EL (cell line): Measurements from ENCODE around the gene FBXW8.

Source experiments
- DNase-seq: peaks from one replicate; pipeline ENCODE4 v3.0.0-alpha.2; 2016

Gene FBXW8

DNA sequence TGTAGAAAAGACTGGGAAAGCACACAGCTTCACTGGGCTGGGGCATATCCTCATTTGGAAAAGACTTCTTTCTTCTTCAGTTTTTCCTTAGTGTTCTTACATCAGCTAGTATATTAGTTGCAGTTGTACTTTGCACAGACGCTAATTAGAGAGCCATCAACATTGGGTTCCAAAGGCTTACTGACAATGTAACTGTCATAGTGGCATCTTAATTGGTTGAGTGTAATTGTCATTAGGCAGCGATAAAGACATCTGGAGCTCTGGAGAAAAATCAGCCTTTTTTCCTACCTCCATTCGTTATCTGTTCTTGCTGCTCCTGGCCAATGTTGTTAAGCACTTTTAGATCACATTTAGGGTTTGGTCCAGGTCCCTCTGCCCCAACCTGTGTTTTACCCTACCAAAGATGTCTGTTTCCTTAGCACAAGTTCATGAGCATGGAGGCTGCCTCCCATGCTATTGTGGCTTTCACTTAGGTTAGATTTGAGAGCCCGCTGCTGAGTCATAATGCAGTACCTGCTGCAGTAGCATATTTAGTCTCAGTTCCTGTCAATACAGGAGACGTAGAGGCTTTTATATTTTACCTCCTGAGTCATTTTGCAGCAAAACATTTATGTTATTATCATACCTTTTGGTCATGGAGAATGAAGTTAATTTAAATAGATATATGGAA, 49.2 kb downstream of the FBXW8 start:
- DNase-seq, result no peak

DNA sequence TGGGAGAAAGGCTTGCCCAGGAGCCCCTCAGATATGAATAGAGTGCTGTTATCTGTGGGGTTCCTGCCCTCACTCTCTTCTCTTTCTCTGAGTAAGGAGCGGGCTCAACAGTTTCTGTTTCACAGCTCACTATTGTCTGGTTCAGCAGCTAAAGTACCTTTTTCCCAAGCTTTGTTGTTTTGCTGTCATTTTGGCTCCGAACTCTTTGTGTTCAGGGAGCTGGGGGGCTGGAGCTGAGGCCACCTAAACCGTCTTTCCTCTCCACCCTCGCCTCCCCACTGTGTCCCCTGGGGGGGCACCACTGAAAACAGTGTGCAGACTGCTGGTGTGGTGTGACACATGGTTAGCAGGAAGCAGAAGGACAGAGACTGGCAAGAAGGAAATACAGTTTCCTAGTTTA, 51.4 kb downstream of the FBXW8 start:
- no peak for DNase-seq

DNA sequence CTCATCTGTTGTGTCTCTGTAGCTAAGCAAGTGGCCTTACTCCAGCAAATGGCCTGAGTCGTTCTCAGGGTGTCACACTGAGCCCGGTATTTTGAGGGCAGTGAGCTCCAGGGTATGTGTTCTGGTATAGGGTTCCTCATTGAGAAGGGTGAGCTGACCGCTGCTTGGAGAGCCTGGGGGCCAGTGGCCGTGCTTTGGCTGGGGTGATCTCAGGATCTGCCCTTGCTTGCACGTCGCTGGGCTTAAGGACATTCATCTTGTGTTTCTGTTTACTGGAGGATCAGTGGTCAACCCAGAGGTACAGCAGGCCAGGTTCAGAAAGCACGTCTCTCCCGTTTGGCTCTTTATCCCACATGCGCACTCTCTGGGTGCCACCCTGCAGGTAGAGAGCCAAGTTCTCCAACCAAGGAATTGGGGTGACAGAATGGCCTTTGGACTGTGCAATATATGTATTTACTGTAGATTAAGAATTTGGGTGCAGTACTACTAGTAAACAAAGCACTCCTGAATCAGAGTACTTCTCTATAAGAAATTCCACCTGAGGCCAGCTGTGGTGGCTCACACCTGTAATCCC, 52.1 kb downstream of the FBXW8 start:
- DNase-seq, result no peak

DNA sequence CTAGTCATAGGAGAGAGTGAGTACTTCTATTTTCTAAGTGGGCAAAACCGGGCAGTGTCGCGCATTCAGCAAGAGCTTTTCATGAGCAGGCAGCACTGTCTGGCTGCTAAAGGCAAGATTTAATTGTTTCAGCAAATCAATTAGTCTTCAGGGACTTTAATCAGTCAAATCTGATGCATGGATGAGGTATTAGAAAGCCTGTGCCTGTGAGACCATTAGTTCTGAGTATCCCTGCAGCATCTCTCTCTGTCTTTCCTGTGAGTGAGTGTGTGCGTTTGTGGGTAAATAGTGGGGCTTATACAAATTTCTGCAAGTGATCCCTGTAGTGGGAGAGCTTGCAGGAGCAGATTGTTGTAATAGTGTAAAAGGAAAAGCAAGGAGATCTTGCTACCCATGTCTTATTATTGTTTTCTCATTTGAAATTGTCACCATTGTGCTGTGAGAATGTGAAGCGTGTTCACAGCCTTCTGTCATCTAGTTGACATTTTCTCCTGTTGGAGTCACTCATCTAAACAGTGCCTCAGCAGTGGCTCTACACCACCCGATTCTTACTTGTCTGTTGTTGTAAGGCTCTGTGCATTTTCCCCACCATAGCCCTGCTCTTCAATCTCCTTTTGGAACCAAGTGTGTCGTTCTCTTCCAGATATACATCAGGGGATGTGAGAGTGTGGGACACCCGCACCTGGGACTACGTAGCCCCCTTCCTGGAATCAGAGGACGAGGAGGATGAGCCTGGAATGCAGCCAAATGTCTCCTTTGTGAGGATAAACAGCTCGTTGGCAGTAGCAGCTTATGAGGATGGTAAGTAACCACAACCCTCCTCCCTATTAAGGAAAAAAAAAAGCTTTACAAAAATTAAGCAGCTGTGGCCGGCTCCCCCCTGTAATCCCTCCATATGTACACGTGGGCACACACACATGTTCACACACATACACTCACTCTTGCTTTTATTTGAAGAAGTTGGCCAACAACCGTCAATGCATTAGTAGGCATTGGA, 53.6 kb downstream of the FBXW8 start:
- no peak for DNase-seq

DNA sequence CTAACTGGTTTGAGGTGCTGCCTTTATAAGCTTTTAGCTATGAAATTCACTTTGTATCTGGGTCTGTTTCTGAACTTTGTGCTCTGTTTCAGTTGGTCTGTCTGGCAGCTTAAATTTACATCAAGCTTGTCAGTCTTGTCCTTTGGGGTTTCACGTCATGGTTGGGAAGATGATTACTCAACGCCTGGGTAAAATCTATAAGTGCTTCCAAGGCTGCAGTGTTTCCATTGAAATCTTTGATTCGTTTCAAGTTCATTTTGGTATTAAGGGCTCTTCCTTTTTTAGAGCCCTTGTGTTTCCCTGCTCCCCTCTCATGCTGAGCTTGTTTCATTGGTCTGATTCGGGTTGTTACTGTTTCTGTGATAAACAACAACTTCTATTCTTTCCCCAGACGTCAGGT, 58.2 kb downstream of the FBXW8 start:
- DNase-seq, result no peak

DNA sequence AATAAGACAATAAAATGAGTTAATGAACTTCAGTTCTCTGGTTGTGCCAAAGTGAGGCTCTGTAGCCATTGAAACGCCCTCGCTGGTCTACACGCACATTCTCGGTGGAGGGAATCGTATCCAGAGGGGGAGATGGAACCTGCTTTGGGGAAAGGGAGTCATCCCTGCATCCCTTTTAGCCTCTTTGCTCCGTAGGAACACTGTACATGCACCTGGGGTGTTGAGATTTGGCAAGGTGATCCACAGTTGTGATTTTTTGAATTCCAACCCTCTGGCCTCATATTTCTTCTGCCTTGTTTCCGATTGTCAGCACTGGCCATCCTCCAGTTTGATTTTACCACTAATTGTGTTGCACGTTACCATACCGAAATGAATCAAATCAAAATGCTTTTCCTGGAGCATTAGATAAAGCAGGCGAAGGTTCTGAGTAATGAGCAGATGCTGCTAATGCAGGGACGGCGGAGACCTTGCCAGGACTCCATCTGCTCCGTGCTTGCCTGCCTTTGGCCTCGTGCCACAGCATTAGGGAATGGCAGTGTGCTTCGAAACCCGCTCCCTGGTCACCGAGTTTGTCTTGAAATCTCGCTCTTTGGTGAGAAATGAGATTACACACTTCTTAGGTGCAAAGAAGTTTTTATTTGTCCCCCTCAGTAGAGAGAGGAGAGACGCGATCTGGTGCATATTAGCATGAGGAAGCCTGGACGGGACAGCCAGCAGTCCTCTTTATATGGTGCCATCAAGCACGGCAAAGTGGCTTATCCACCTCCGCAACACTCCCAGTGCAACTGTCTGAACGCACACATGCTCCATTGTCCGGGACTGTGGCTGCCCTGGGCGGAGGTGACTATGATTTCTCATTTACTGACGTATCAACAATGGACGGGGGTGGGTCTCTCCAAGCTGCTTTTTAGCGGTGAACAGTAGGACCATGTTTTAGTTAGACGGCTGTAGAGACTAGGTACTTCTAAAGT, 59.1 kb downstream of the FBXW8 start:
- no peak for DNase-seq

DNA sequence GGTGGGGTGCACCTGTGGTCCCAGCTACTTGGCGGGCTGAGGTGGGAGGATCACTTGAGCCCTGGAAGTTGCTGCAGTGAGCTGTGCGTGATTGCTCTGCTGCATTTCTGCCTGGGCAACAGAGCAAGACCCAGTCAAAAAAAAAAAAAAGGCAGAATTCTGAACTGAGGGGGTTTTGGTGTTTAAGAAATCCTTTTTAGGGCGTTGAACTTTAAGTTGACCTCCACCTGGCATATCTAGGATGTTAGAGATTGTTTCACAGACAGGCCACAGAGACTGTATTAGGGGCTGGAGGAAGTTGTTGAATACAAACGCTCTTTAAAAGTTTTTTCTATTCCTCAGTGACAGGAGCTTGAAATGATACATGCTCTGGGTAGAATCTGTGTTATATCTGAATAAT, 60.5 kb downstream of the FBXW8 start:
- no peak for DNase-seq

DNA sequence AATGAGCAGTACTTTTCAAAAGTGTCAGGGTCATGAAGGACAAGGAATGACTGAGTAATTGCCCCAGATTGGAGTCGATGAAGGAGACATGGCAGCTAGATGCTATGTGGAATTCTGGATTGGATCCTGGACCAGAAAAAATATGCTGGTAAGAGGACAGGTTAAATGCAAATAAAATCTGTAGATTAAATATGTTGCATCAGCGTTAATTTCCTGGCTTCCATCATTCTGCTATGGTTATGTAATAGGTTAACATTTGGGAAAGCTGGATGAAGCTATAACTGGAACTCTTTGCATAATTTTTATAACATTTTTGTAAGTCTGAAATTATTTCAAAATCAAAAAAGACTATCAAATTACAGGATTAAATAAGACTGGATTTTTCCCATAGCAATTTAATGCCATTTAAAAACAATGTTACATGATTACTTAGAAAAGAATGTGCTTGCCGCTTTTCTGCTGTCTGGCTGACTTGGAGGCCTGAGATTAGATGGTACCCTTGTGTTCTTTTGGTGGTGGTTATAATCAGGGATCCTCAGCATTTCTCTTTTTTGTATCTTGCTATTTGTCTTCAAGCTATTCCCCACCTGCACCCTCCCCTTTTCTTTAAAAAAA, 65.1 kb downstream of the FBXW8 start:
- no peak for DNase-seq

DNA sequence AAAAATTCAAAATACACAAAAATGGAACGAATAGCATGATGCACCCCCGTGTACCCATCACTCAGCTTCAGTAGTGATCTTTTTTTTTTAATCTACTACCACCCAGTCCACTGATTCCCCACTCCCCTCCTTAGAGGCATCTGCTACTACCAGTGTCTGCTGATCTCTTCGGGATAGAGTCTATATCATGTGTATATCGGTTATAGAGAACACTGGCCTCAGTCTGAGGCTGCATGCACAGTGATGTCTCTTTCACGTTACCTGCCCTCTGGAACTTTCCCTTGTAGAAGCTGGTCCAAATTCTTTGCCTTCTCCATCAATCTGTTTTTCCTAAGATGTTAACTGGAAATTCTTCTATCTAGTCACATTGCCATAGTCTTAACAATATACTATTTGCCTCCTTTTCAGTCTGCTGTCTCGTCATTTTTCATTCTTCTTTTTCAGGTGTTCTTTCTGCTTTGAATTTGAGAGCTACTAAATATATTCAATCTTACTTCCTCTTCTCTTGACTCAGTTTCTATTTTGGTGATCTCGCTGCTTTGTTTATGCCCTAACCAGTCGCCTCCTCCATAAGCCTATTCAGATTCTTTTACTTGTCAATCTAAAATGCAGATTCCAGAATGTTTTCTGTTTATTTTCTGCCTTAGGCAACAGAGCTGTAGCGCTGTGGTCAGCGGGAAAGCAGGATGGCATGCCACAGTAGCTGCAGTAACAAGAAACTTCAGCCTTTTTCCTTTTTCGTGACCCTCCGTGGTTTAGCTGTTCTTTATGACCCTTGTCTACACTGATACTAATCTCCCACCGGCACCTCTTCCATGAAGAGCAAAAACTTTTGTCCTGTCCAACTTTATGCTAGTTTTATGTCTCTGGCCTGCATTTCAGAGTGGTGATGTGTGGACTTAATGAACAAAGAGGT, 67.0 kb downstream of the FBXW8 start:
- peak; percentile 19 for DNase-seq

DNA sequence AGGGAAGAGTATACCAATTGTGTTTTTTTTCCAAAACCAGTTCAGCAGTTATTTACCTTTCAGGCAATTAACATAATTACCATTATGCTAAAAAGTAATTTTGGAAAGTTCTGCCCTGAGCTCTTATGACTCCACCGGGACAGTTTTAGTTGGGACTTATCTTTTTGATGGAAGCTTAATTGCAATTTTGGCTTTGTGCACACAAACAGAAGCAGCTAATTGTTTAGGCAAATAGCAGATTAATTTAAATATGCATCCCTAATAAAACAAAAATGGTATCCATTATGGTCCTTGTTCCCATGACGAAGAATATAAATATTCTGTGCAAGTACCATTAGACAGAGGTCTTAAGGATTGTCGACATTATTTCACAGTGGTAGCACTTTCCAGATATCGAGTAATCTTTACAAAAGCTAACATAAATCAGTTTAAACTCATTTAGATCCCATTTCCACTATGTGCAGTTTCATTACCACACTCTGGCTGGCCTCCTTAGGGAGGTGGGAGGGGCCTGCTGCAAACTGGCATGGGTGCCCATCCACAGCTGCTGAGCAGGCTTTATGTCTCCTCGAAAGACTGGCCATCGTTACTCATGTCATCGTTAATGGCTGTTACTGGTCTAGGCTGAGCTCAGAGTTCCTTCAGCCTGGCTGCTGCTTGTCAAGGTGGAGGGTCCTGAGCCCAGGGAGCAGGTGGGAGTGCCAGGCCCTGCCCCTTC, 68.2 kb downstream of the FBXW8 start:
- DNase-seq, result no peak

DNA sequence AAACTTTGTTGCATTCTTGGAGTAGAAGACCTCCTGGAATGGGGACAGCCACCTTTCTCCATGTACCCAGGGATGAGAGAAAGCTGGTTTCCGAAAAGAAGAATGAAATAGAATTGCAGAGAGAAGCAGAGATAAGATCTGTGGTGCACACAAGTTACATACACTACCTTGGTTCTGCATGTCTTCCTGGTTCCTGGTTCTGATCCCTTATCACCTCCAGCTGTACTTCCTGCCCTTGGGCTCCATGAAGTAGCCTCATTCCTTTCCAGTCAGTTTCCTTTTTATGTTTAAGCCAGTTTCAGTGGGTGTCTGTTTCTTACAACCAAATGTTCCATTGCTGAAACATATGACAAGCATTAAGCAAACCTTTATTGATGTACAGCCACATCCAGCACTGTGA, 69.3 kb downstream of the FBXW8 start:
- no peak for DNase-seq

DNA sequence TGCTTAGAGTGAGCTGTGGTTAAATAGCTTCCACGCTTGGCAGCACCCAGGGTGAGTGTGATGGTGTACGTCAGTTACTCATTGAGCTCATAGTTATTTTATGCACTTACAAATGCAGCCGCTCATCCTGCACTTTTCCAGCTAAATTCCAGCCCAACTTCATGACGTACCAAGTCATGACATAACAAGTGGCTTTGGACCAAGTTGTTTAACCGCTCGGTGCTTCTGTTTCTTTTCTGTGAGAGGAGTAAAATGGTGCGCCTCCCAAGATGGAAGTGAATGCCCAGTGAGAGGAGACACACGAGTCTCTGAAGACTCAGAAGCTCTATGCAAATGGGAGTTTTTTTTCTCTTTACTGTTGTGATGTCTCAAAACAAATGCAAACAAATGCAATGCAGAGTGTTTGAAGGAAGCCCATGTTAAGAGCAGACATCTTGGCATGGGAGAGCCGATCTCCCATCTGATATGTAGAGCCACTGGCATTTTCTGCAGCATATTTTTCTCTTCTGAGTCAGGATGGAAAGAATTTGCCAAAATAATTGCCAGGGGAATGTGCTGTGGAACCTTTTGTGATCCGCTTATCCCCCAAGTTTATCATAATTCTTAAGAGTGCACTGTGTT, 72.2 kb downstream of the FBXW8 start:
- peak; percentile 69 for DNase-seq

DNA sequence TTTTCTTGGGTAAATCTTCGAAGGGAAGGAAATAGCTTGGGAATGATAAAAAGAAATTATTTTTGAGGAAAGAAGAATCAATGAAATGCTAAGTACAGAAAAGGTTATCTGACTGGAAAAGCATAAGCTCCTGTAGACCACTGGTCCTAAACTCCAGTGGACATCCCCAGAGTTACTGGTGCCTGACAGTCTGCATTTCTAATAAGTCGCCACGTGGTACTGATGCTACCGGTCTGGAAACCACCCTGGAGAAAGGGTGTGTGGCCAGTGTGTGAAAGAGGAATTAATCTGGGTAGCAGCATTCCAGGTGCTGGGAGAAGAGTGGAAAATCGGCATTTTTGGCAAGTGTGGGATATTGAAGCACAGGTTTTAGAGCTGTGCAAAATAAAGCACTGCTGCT, 73.3 kb downstream of the FBXW8 start:
- DNase-seq, result no peak

DNA sequence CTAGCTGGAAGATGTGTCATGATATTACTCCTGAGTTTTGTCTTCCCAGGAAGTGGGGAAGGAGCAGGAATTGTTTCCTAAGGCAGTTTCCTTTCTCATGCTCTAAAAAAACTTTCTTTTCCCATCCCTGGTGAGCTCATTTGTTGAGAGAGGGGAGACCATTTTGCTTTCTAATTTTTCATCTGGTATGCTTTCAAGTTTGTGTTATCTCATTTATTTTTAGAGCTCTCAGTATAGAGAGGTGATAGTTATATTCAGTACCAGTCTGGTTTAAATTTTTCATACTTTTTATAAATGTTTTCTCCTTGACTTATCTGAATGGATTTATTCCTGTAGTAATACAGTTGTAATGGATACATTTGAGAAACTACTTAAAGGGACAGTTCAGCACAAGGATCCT, 79.6 kb downstream of the FBXW8 start:
- no peak for DNase-seq

DNA sequence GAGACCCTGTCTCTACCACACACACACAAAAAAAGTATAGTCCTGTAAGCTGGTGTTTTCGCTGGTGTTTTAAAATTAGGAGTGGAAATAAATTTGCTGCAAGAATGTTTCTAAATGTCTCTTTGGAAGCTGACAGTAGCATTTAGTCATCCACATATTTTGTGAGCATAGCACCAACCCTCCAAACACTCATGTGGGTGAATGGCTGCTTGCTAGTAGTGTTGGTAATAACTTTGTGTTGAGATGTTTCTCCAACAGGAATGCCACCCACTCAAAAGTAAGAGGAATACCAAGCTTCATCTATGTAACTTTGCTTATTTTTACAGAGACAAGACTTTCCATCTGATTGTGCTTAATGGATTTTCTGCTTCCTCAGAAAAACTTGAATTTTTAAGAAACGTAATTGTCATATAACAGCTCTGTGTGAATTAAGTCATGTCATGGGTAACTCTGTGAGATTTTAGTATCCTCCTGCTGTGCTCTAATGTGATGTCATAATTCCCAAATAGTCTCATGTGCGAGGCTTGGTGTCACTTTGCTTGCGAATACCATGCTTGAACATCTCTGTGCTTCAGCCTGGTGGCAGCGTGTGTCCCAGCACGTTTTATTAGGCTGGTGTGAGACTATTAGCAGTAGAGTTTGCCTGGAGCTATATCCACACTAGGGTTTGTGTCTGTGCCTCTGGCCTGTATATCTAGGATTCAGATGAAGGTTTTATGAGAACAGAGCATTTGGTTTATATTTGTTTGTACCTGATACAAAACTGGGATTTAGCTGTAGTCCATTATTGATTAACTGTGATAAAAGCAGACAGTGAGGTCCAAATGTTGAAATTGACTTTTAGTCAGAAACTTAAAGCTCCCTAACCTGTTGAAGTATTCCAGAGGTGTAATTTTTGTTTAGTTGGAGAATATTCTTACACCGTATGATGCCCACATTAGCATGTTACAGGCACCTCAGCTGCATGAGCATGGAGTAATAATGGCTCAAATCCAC, 80.5 kb downstream of the FBXW8 start:
- peak; percentile 48 for DNase-seq

DNA sequence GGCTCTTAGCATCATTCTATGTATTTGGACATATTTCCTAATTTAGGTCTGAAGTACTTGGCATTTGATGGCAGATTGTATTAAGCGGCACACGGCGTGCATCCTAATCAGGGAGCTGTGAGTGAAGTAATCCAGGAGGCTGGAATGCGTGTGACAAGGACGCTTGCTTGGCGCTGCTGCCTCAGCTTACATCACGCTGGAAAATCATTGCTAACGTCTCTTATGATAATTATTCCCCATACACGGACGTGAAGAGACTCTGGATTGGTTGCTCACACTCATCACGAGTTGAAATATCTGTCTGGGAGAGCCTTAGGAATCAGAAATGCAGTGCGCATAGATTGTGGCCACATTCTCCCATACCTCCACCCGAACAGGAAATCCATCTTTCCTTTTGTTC, 85.3 kb downstream of the FBXW8 start:
- no peak for DNase-seq

DNA sequence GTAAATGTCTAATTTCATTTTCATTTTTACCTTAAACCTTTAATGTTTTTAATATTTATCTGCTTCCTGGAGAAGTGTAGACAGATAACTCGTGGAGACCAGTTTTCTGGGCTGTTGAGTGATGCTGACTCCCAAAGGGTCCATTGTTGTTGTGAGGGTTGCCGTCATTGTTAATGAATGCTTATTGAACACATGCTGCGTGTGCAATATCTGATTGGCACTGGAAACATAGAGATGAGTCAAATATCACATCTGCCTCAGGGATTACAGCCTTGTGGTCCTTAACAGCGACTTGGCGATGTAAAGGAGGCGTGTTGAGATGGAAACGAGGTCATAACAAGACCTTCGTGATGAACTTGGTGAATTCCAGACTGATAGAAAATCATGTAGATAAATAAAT, 85.9 kb downstream of the FBXW8 start:
- DNase-seq, result no peak

DNA sequence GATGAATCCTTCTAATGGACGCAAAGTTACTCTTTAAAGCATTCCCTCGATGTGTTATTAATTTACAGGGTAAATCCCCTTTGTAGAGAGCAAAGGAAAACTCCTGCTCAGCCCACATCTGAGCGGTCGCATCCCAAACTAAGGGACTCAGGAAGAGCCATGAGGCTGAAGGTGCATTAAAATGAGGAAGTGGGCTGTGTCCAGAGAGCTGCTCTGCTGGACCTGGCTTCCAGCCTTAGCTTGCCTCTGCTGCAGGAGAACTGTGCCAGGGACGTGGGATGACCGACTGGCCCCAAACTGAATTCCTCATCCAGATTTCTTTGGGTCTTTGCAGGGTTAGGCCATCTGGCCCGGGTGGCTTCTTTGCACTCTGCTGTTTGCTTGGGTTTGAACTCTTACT, 88.3 kb downstream of the FBXW8 start:
- DNase-seq, result no peak

DNA sequence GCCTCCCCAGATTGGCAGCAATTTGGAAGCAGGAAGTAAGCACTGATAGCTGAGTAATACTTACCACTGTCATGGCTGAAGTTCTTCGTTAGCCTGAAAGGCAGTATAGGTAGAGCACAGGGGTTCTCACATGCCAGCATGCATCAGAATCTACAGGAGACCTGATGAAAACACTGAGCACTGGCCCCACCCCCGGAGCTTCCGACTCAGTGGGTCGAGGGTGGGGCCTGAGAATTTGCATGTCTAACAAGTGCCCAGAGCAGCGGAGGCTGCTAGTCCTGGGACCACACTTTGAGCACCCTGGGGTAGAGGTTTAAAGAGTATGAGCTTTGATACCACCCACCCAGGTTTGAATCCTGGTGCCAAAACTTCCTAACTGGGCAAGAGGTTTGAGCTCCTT, 89.6 kb downstream of the FBXW8 start:
- no peak for DNase-seq
